GM12878 (cell line): ENCODE measurements around the gene C1orf74. TPM values are rescaled to one million over a fixed set of nuclear protein-coding genes. Genes with fewer than 3 reads are reported as not detected.

Experiments used
- BCL11A ChIP-seq: IDR thresholded peaks from 2 replicates; pipeline ENCODE4 v1.6.1; 2011; ENCODE audit warnings: low read depth, low read length
- CBX5 ChIP-seq: sonication (generic); IDR thresholded peaks from 2 replicates; pipeline ENCODE4 v1.6.1; 2016; ENCODE audit warnings: low read depth, moderate library complexity, mild to moderate bottlenecking, inconsistent platforms
- CREM ChIP-seq: IDR thresholded peaks from 2 replicates; pipeline ENCODE4 v1.6.1; 2014; ENCODE audit warnings: antibody characterized with exemption, low read depth
- CTCF ChIP-seq, 3 experiments: IDR thresholded peaks in 2 of 3; conservative IDR thresholded peaks in 1 of 3; 2 replicates each; pipeline ENCODE4 v1.5.1; 2011; ENCODE audit warnings: low read depth in 3 of 3, low read length in 3 of 3, mild to moderate bottlenecking in 3 of 3, control low read depth in 2 of 3, moderate library complexity in 2 of 3, inconsistent platforms in 1 of 3, mixed read lengths in 1 of 3; ENCODE audit not compliant: control insufficient read depth in 2 of 3, insufficient read depth in 1 of 3; ENCODE audit errors: extremely low read depth in 1 of 3
- EP300 ChIP-seq, 2 experiments: fragments of 150-350 bp in 1 of 2; IDR thresholded peaks; 2 replicates each; pipeline ENCODE4 v1.6.1; 2011 to 2012; ENCODE audit warnings: low read depth in 2 of 2, low read length in 2 of 2, borderline replicate concordance in 1 of 2, improper control_type of control experiment in 1 of 2, inconsistent platforms in 1 of 2; ENCODE audit not compliant: control insufficient read depth in 1 of 2
- IKZF1 ChIP-seq: fragments of 450-650 bp; conservative IDR thresholded peaks from 2 replicates; pipeline ENCODE4 v1.6.1; 2017; ENCODE audit warnings: antibody characterized with exemption, mild to moderate bottlenecking
- MEF2B ChIP-seq: fragments of 450-650 bp; IDR thresholded peaks from 2 replicates; pipeline ENCODE4 v1.6.1; 2018; ENCODE audit warnings: mild to moderate bottlenecking, moderate library complexity; ENCODE audit not compliant: partially characterized antibody, poor library complexity, severe bottlenecking
- MTA3 ChIP-seq: IDR thresholded peaks from 2 replicates; pipeline ENCODE4 v1.6.1; 2012; ENCODE audit warnings: low read length, inconsistent platforms, borderline replicate concordance
- NR2F1 ChIP-seq: fragments of 450-650 bp; conservative IDR thresholded peaks from 2 replicates; pipeline ENCODE4 v1.6.1; 2017; ENCODE audit warnings: mild to moderate bottlenecking
- PAX5 ChIP-seq: IDR thresholded peaks from 2 replicates; pipeline ENCODE4 v1.6.1; 2011; ENCODE audit warnings: low read depth, low read length, borderline replicate concordance
- PKNOX1 ChIP-seq: fragments of 450-650 bp; IDR thresholded peaks from 2 replicates; pipeline ENCODE4 v1.6.1; 2016; ENCODE audit warnings: mild to moderate bottlenecking
- RFX5 ChIP-seq: IDR thresholded peaks from 2 replicates; pipeline ENCODE4 v1.6.1; 2011; ENCODE audit warnings: low read depth, low read length, improper control_type of control experiment
- STAT3 ChIP-seq: IDR thresholded peaks from 2 replicates; pipeline ENCODE4 v1.6.1; 2011; ENCODE audit warnings: low read depth, low read length, improper control_type of control experiment
- SUPT20H ChIP-seq: IDR thresholded peaks from 2 replicates; pipeline ENCODE4 v1.6.1; 2011; ENCODE audit warnings: low read depth, mild to moderate bottlenecking, low read length, moderate library complexity, borderline replicate concordance; ENCODE audit not compliant: control insufficient read depth
- WRNIP1 ChIP-seq: IDR thresholded peaks from 2 replicates; pipeline ENCODE4 v1.6.1; 2011; ENCODE audit warnings: low read depth, low read length, improper control_type of control experiment, borderline replicate concordance
- ZBTB11 ChIP-seq: fragments of 450-650 bp; formaldehyde crosslinking; IDR thresholded peaks from 2 replicates; pipeline ENCODE4 v1.5.0; 2022; ENCODE audit warnings: mild to moderate bottlenecking, missing genetic modification characterization
- ZNF24 ChIP-seq: fragments of 450-650 bp; IDR thresholded peaks from 2 replicates; pipeline ENCODE4 v1.6.1; 2017; ENCODE audit warnings: antibody characterized with exemption, mild to moderate bottlenecking
- ZNF687 ChIP-seq: fragments of 450-650 bp; IDR thresholded peaks from 2 replicates; pipeline ENCODE4 v1.6.1; 2017; ENCODE audit warnings: mild to moderate bottlenecking, moderate library complexity
- ZSCAN29 ChIP-seq: fragments of 450-650 bp; IDR thresholded peaks from 2 replicates; pipeline ENCODE4 v1.6.1; 2017; ENCODE audit warnings: mild to moderate bottlenecking, moderate library complexity
- polyA plus RNA-seq, 11 experiments: library from polyadenylated mRNA; depleted of rRNA in 4 of 11; unstranded in 6 of 11; stranded (reverse) in 5 of 11; fragments of >200 nt; fragmentation: Nextera tagmentation in 4 of 11; fragmentation: Illumina TruSeq in 1 of 11; extraction: Ambion mirVana in 4 of 11; extraction: Trizol in 1 of 11; gene quantifications; 1 replicate in 1 of 11; 2 replicates in 10 of 11; pipeline versions ENCODE4 v1.2.1 to v1.2.3, GENCODE V29; 2011 to 2016; ENCODE audit warnings: inconsistent platforms in 2 of 11, missing spikeins in 2 of 11, low read depth in 1 of 11
- total RNA-seq, 4 experiments: library from RNA; depleted of rRNA in 3 of 4; stranded (reverse); fragments of >200 nt in 3 of 4; fragmentation: Illumina TruSeq in 1 of 4; extraction: Trizol in 1 of 4; gene quantifications; 2 replicates each; pipeline versions ENCODE4 v1.2.1 to v1.2.3, GENCODE V29; 2013 to 2021

Gene C1orf74
- total and polyA plus RNA-seq, 10 of the 15 experiments (the other 5 are each of a cell fraction or from before 2014, with no cell fraction given), result 3.1 to 5.5 (median 3.6) TPM

- TF ChIP-seq CREM (peak; percentile 42; the same call in 1 of the 2 replicates), MTA3 (peak; percentile 42; the same call in 1 of the 2 replicates), SUPT20H (no peak), CTCF (IDR thresholded peaks at IDR 0.05 in 2 of 3, conservative IDR thresholded peaks at IDR 0.05 in 1 of 3; ENCODE audit: control insufficient read depth in 2 of 3, extremely low read depth in 1 of 3, insufficient read depth in 1 of 3, low read depth in 3 of 3, low read length in 3 of 3) (no peak), PKNOX1 (no peak), BCL11A (0 out of 2 replicates have a peak, but pooled peaks have one; percentile 41), ZNF24 (no peak), IKZF1 (peak; percentile 61), NR2F1 (peak; percentile 83), WRNIP1 (peak; percentile 37; the same call in 1 of the 2 replicates), RFX5 (no peak), MEF2B (no peak), STAT3 (no peak), ZSCAN29 (no peak), ZNF687 (peak; percentile 85; the same call in 1 of the 2 replicates), PAX5 (peak; percentile 54; the same call in 1 of the 2 replicates), CBX5 (no peak), ZBTB11 (no peak), EP300 (IDR thresholded peaks at IDR 0.05; ENCODE audit: borderline replicate concordance in 1 of 2, control insufficient read depth in 1 of 2, low read depth in 2 of 2, low read length in 2 of 2) (0 out of 4 replicates have a peak, but pooled peaks of 1 of the 2 experiments have one; percentile 13)
Measured at GRCh38 chr1:209755926-209756614, 28.3 kb downstream of the C1orf74 start, which contains the start of gene TRAF3IP3 (continued).
